ENCODE measurements around the gene ERO1B. TPM values are rescaled to one million over a fixed set of nuclear protein-coding genes. Genes with fewer than 3 reads are reported as not detected.
"Not testable (repeated sequence)": the region's sequence is repeated elsewhere in the genome, so short reads cannot be mapped to it uniquely, and the experiment has no call there.

ERO1B gene, protein sequence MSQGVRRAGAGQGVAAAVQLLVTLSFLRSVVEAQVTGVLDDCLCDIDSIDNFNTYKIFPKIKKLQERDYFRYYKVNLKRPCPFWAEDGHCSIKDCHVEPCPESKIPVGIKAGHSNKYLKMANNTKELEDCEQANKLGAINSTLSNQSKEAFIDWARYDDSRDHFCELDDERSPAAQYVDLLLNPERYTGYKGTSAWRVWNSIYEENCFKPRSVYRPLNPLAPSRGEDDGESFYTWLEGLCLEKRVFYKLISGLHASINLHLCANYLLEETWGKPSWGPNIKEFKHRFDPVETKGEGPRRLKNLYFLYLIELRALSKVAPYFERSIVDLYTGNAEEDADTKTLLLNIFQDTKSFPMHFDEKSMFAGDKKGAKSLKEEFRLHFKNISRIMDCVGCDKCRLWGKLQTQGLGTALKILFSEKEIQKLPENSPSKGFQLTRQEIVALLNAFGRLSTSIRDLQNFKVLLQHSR
- total RNA-seq (10 to 100 TPM; 15.2 to 16.5 TPM), total RNA-seq (3.5 to 69.5 (median 45.2) reads per million in 172 experiments)
- polyA plus RNA-seq (2013, experiment 1 of 2), result 8.7 TPM
- polyA plus RNA-seq (2013, experiment 2 of 2), result 9.3 TPM

GRCh38 chr1:236281654-236282424, at the start of gene ERO1B:
TSS of gene ERO1B (minus strand) at chr1:236281958. CDS start at chr1:236281783, 175 bp downstream.
- CTCF ChIA-PET, result interaction anchor here (1.1 kb wide), 1 partner anchor 113 kb away, joined by 4 read pairs; no protein-coding TSS in a partner anchor
- TF ChIP-seq, protein P1, sequence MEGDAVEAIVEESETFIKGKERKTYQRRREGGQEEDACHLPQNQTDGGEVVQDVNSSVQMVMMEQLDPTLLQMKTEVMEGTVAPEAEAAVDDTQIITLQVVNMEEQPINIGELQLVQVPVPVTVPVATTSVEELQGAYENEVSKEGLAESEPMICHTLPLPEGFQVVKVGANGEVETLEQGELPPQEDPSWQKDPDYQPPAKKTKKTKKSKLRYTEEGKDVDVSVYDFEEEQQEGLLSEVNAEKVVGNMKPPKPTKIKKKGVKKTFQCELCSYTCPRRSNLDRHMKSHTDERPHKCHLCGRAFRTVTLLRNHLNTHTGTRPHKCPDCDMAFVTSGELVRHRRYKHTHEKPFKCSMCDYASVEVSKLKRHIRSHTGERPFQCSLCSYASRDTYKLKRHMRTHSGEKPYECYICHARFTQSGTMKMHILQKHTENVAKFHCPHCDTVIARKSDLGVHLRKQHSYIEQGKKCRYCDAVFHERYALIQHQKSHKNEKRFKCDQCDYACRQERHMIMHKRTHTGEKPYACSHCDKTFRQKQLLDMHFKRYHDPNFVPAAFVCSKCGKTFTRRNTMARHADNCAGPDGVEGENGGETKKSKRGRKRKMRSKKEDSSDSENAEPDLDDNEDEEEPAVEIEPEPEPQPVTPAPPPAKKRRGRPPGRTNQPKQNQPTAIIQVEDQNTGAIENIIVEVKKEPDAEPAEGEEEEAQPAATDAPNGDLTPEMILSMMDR (IDR thresholded peaks at IDR 0.05), result no peak
- peaks cover 7% of the 10 kb centered on the region for H3K36me3 Mint-ChIP-seq (ENCODE audit: low read depth)
- H3K27me3 ChIP-seq (ENCODE audit: control insufficient read depth in 1 of 2, insufficient read depth in 2 of 2, low read length in 2 of 2), result no peaks in the 10 kb centered on the region
- ATAC-seq (ENCODE audit: poor library complexity) (peak; percentile 92), DNase-seq (peak; percentile 92 to 99 (median 98))
- H3K4me3 ChIP-seq (ENCODE audit: low read length), result peak within 1 kb of the TSS; percentile 88
- H3K36me3 ChIP-seq (ENCODE audit: insufficient read depth, low read length), result no peaks in the 10 kb centered on the region
- intact Hi-C loops (cut with DNase I, micrococcal nuclease), result loop anchor here (2.0 to 10.0 kb wide), 9 partner anchors 140 to 780 kb away; partner anchors contain the start of genes LGALS8 (in 2 of the 2), B3GALNT2 (in 1 of the 2), GPR137B (in 1 of the 2) and HEATR1 (in 1 of the 2)
- peak within 1 kb of the TSS; percentile 97 for H3K4me3 Mint-ChIP-seq
- H3K27ac ChIP-seq (ENCODE audit: low read depth in 1 of 2, low read length in 2 of 2), result peak within 1 kb of the TSS; percentile 63 to 81
- POLR2A ChIA-PET, result interaction anchor here (0.8 to 1.8 kb wide), 8 partner anchors 19 to 514 kb away, joined by 3 to 7 read pairs (median 6); partner anchors contain the start of genes EDARADD and MTR
- H3K27ac Mint-ChIP-seq, result peak within 1 kb of the TSS; percentile 80
- peaks cover 57% of the 10 kb centered on the region for H3K4me1 Mint-ChIP-seq (ENCODE audit: low read depth)
- peaks cover 25% of the 10 kb centered on the region for H3K4me1 ChIP-seq (ENCODE audit: insufficient read depth, low read length)
- no peaks in the 10 kb centered on the region for H3K9me3 Mint-ChIP-seq
- H3K27me3 Mint-ChIP-seq, result no peaks in the 10 kb centered on the region
- no peaks in the 10 kb centered on the region for H3K9me3 ChIP-seq (ENCODE audit: control insufficient read depth in 1 of 2, insufficient read depth in 1 of 2, low read length in 2 of 2)

- H3K27me3 ChIP-seq (ENCODE audit: control insufficient read depth in 1 of 2, insufficient read depth in 2 of 2, low read length in 2 of 2); H3K27ac Mint-ChIP-seq; intact Hi-C loops (cut with DNase I, micrococcal nuclease); H3K4me1 ChIP-seq (ENCODE audit: insufficient read depth, low read length); H3K36me3 Mint-ChIP-seq (ENCODE audit: low read depth); H3K27ac ChIP-seq (ENCODE audit: low read depth in 1 of 2, low read length in 2 of 2); H3K27me3 Mint-ChIP-seq; H3K9me3 ChIP-seq (ENCODE audit: control insufficient read depth in 1 of 2, insufficient read depth in 1 of 2, low read length in 2 of 2); H3K4me3 ChIP-seq (ENCODE audit: low read length); H3K4me1 Mint-ChIP-seq (ENCODE audit: low read depth); POLR2A ChIA-PET; H3K4me3 Mint-ChIP-seq; ATAC-seq (ENCODE audit: poor library complexity); H3K36me3 ChIP-seq (ENCODE audit: insufficient read depth, low read length); DNase-seq; H3K9me3 Mint-ChIP-seq: not testable (repeated sequence)
- CTCF ChIA-PET, result interaction anchor here (0.7 kb wide), 1 partner anchor 37 kb away, joined by 3 read pairs; no protein-coding TSS in a partner anchor
These were observed 49.7 kb upstream of the ERO1B start for GRCh38 chr1:236331412-236331811.

- intact Hi-C loops (cut with DNase I, micrococcal nuclease), result no loop called here
- Histone ChIP-seq H3K36me3 (ENCODE audit: insufficient read depth, low read length) (no peaks in the 10 kb centered on the region), H3K27ac (ENCODE audit: low read depth in 1 of 2, low read length in 2 of 2) (no peak overlapping the region), H3K4me3 (ENCODE audit: low read length) (no peak overlapping the region), H3K4me1 (ENCODE audit: insufficient read depth, low read length) (no peaks in the 10 kb centered on the region), H3K9me3 (ENCODE audit: control insufficient read depth in 1 of 2, insufficient read depth in 1 of 2, low read length in 2 of 2) (peaks cover 0 to 19% of the 10 kb centered on the region in 2 experiments), H3K27me3 (ENCODE audit: control insufficient read depth in 1 of 2, insufficient read depth in 2 of 2, low read length in 2 of 2) (no peaks in the 10 kb centered on the region)
- peaks cover 12% of the 10 kb centered on the region for H3K9me3 Mint-ChIP-seq
- H3K4me1 Mint-ChIP-seq (ENCODE audit: low read depth), result no peaks in the 10 kb centered on the region
- H3K27me3 Mint-ChIP-seq, result no peaks in the 10 kb centered on the region
- no peak for DNase-seq
- no peak for ATAC-seq (ENCODE audit: poor library complexity)
- TF ChIP-seq, protein P1 (IDR thresholded peaks at IDR 0.05), result no peak
- POLR2A ChIA-PET, result no interaction called here
- H3K4me3 Mint-ChIP-seq, result no peak overlapping the region
- CTCF ChIA-PET, result no interaction called here
- H3K36me3 Mint-ChIP-seq (ENCODE audit: low read depth), result no peaks in the 10 kb centered on the region
- no peak overlapping the region for H3K27ac Mint-ChIP-seq
These were observed 44.7 kb upstream of the ERO1B start for GRCh38 chr1:236326432-236326831.

Data from CD4-positive, alpha-beta T cell (primary cell).